ENCODE results near the gene NUMBL.
"Not testable (repeated sequence)": the region's sequence is repeated elsewhere in the genome, so short reads cannot be mapped to it uniquely, and the experiment has no call there.

Gene NUMBL

DNA sequence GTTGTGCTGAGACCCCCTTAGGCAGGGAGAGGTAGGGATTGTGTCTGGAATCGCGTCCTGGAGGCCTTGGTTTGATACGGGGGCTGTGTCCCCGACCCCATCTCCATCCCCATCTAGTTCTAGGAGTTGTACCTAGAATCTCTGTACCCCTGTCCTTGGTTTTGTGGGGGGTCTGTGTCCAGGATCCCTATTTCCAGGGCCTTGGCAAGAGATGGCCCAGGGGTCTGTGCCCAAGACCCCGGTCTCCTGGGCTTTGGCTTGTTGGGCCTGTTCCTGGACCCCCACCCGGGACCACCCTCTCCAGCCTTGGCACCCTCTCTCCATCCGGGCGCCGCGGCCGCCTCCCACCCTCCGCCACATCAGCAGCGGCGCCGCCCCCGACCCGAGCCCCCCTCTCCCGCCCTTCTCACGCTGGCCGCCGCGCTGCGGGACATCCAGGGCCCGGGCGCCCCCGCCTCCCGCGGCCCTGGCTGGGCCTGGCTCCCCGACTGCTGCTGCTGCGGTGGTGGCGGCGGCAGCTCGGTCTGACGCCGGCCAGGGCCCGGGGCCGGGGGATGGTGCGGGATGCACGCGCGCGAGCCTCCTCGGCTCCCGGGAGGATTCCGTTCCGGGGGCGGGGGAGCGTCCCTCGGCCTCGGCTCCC, at the start of gene NUMBL:
Gene NUMBL, minus strand, starts transcription at position 602 of the 643 bp plus-strand sequence. Its CDS starts 168 bp downstream, at position 434.
- DNase-seq: no peak

DNA sequence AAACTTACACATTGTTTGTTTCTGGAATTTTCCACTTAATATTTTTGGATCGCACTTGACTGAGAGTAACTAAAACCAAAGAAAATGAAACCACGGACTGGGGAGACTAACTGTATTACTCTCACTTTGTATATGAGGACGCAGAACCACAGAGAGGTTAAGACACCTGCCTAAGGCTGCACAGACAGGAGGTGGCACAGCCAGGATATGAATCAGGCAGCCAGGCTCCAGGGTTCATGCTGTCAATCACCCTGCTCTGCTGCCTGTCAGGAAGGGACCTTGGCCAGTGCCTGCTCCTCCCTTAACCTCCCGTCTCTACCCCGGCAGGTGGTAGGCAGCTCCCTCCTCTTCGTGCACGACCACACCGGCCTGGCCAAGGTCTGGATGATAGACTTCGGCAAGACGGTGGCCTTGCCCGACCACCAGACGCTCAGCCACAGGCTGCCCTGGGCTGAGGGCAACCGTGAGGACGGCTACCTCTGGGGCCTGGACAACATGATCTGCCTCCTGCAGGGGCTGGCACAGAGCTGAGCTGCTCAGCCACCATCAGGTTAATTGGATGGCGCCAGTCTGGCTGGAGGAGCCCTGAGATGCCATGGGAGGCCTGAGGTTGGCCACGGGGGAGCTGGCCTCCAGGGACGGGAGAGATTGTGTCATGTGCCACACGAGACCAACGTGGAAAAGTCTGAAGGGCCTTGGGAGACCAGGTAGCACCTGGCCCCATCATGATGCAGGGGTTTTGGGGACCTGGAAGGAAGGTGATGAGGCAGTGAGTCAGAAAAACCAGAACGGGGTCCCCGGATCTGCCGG, 48.8 kb upstream of the NUMBL start:
- DNase-seq: no peak

DNA sequence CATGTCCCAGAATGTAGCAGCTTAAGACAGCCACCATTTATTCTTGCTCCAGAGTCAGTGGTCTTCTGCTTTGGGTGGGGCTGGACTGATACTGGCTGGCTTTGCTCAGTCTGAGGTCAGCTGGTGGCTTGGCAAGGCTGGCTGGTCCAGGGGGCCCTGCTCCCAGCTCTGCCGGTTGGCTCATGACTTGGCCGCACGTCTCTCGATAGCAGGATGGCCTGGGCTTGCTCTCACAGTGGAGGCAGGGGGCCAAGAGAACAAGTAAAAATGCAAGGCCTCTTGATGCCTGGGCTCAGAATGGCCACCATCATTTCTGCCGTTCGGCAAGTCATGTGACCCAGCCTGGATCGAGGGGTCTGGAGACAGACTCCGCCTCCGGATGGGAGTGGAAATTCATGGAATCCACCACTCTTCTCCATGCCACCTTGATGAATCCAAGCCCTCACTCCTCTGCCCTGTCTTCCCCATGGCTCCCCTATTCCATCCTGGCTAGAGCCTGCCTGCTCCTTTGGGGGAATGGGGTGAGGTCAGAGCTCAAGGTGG, 46.7 kb upstream of the NUMBL start:
- no peak for DNase-seq

DNA sequence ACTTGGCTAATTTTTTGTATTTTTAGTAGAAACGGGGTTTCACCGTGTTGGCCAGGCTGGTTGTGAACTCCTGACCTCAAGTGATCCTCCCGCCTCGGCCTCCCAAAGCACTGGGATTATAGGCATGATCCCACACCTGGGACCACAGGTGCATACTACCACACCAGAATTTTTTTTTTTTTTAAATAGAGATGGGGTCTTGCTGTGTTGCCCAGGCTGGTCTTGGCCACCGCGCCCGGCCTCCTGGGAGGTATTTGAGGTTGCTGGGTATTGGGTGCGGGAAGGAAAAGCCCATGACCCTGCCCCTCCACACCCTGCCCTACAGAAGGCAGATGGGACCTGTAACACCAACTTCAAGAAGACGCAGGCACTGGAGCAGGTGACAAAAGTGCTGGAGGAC, 46.2 kb upstream of the NUMBL start:
- DNase-seq: no peak

DNA sequence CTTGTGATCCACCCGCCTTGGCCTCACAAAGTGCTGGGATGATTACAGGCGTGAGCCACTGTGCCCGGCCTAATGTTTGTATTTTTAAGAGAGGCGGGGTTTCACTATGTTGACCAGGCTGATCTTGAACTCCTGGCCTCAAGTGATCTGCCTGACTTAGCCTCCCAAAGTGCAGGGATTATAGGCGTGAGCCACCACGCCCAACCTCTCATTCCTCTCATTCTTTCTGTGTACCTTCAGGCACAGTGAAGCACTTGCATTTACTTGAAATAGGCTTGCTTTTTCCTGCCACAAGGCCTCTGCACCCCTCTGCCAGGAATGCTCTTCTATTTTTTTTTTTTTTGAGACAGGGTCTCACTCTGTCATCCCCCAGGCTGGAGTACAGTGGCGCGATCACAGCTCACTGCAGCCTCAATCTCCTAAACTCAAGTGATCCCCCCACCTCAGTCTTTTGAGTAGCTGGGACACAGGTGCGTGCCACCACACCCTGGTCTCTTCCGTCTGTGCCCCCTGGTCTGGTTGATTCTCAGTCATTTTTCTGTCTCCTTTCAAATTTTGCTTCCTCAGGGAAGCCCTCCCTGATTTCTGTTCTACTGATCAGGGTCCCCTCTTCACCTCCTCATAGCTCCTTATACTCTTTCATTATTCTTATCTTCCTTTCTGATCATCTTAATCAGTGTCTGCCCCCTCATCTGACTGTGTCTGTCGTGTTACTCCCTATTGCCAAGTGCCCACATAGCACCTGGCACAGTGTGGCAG, 44.7 kb upstream of the NUMBL start:
- DNase-seq: no peak

DNA sequence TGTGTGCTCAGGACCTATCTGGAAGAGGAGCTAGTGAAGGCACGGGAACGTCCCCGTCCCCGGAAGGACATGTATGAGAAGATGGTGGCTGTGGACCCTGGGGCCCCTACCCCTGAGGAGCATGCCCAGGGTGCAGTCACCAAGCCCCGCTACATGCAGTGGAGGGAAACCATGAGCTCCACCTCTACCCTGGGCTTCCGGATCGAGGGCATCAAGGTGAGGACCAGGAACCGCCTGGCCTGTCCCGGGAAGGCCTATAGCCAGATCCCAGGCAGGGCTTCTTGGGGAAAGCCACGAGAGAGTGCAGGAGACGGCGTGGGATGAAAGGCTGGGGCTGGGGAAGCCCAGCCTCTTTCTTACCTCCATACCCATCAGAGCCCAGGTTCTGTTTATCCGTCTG, 42.7 kb upstream of the NUMBL start:
- no peak for DNase-seq

DNA sequence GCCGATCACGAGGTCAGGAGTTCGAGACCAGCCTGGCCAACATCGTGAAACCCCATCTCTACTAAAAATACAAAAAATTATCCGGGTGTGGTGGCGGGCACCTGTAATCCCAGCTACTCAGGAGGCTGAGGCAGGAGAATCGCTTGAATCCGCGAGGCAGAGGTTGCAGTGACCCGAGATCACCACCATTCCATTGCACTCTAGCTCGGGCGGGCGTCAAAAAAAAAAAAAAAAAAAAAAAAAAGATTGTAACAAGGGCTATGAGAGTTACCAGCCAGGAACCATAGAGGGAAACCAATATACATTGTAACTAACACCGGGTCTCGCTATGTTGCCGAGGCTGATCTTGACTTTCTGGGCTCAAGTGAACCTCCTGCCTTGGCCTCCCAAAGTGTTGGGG, 41.9 kb upstream of the NUMBL start:
- DNase-seq: not testable (repeated sequence)

DNA sequence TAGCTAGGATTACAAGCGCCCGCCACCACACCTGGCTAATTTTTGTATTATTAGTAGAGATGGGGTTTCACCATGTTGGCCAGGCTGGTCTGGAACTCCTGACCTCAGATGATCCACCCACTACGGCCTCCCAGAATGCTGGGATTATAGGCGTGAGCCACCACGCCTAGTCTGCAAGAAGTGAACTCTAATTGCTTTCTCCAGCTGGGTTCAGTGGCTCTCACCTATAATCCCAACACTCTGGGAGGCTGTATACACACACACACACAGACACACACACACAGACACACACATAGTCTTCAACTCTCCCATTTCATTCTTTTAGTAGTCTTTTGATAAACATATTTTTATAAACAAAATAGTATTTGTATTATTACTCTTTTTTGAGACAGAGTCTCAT, 39.6 kb upstream of the NUMBL start:
- not testable (repeated sequence) for DNase-seq

DNA sequence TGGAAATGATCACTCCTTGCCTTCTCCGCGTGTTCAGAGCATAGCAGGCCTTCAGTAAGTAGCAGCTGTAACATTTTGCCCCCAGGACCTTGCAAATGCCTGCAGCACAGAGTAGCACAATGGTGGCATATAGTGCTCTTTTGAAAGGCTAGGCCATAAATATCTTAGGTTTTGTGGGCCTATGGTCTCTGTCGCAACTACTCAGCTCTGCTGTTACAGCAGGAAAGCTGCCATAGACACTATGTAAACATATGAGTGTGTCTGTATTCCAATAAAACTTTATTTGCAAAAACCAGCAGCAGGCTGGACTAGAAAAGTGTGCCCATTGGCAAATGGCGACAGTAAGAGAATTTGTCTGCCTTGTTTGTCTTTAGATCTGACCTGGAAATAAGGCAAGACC, 35.8 kb upstream of the NUMBL start:
- no peak for DNase-seq

DNA sequence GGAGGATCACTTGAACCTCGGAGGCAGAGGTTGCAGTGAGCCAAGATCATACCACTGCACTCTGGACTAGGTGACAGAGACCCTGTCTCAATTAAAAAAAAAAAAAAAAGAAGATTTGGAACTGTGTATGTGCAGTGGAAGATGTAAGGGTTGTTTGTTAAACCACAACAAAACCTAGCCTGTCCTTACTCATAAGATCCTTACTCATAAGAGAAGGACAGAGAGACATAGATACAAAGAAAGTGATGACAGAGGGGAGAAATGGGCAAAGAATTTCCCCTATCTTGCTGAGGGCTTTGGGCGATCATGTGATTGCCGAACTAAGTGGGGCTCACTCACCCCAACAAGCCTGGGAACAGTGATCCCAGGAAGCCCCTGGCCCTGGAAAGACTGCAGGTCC, 34.4 kb upstream of the NUMBL start:
- DNase-seq: no peak

DNA sequence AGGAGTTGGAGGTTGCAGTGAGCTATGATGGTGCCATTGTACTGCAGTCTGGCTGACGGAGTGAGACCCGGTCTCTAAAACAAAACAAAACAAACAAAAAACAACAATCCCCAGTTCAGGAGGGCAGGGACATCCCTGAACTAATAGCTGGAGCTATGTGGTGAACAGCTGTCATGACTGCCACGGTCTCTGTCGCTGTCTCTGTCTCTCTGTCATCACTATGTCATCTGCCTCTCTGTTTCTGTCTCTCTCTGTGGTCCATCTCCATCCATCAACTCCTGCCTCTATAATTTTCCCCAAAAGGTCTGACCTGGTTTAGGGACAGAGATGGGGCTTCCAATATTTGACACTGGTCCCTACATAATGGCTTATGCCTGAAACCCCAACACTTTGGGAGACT, 33.9 kb upstream of the NUMBL start:
- no peak for DNase-seq

DNA sequence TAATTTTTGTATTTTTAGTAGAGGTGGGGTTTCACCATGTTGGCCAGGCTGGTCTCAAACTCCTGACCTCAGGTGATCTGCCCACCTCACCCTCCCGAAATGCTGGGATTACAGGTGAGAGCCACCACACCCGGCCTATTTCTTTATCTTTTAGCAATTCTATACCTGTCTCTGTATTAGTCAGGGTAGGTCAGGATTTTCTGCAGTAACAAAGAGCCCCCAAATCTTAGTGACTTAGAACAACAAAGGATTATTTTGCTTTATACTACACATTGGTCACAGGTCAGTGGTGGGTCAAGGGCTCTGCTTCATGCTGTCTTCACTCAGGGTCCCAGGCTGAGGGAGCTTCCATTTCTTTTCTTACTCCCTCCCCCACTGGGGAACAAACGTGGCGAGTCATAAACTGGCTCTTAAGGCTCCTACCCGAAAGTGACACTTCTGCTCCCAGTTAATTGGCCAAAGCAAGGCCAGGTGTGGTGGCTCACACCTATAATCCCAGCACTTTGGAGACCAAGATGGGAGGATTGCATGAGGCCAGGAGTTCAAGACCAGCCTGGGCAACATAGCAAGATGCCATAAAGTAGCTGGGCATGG, 33.3 kb upstream of the NUMBL start:
- no peak for DNase-seq

DNA sequence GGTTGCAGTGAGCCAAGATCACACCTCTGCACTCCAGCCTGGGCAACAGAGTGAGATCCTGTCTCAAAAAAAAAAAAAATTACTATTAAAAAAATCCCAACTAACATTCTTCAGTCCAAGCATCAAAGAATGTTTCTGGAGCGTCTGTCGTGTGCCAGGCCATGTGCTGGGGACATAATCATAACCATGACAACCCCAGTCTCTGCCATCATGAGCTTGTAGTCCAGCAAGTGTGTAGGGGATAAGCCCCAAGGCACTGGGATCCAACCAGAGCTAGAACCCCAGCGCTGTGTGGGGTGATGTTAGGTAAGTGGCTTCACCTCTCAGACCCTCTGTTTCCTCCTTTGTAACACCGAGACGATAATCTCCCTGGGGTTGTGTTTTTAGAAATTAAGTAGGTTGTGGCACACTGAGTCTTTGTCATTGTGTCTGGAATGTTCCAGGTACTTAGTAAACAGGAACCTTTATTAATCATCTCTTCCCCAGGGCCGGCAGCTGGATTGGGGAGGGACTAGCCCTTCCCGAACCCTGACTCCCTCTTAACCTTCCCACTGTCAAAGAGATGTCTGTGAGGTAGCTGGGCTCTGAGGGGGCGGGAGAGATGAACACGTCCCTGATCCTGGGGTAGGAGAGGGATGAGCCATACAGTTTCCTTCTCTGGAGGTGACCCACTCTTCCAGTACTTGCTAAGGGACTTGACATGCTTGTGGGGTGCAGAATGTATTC, 31.6 kb upstream of the NUMBL start:
- DNase-seq: no peak

DNA sequence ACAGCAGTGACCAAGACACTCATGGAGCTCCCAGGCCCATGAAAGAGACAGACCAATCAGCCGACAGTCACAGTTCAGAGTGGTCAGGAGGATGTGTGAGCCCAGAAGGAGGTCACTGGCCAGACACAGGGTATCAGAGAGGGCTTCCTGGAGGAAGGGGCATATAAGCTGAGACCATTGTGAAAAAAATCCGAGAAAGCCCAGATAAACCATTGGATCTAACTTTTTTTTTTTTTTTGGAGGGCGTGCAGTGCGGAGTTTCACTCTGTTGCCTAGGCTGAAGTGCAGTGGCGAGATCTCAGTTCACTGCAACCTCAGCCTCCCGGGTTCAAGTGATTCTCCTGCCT, 30.7 kb upstream of the NUMBL start:
- no peak for DNase-seq

DNA sequence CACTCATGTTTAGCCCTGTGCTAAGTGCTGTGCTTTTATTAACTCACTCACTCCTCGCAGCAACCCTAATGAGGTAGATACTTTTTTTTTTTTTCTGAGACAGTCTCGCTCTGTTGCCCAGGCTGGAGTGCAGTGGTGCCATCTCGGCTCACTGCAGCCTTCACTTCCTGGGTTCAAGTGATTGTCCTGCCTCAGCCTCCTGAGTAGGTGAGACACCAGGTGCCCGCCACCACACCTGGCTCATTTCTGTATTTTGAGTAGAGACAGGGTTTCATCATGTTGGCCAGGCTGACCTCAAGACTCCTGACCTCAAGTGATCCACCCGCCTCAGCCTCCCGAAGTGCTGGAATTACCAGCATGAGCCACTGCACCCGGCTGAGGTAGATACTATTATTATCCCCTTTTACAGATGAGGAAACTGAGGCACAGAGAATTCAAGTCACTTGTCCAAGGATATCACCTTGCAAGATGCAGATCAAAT, 29.0 kb upstream of the NUMBL start:
- no peak for DNase-seq

DNA sequence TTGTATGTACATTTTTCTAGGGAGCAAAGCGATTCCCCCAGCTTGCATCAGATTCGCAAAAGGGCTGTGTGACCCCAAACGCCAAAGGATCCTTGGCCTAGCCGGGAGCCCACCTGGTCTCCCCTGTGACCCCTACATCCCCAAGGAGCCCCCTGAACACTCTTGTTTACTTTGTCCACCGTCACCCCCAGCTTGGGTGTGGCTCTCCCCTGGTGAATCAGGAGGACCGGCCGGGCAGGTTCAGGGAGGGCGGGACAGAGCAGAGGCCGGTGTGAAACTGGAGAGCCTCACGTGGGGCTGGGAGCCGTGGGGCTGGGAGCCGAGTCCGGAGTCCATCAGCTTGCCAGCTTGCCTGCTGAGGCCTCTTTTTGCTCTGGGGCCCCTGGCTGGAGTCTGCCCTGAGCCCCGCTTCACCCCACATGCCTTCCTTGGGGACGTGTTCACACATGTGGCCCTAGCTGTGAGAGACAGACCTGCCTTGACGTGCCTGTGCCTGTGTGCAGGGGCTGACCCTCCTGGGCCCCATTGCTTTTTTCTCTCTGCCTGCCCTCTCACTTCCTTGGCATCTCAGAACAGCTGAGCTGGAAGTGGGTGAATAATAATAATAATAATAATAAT, 28.4 kb upstream of the NUMBL start:
- DNase-seq: no peak

DNA sequence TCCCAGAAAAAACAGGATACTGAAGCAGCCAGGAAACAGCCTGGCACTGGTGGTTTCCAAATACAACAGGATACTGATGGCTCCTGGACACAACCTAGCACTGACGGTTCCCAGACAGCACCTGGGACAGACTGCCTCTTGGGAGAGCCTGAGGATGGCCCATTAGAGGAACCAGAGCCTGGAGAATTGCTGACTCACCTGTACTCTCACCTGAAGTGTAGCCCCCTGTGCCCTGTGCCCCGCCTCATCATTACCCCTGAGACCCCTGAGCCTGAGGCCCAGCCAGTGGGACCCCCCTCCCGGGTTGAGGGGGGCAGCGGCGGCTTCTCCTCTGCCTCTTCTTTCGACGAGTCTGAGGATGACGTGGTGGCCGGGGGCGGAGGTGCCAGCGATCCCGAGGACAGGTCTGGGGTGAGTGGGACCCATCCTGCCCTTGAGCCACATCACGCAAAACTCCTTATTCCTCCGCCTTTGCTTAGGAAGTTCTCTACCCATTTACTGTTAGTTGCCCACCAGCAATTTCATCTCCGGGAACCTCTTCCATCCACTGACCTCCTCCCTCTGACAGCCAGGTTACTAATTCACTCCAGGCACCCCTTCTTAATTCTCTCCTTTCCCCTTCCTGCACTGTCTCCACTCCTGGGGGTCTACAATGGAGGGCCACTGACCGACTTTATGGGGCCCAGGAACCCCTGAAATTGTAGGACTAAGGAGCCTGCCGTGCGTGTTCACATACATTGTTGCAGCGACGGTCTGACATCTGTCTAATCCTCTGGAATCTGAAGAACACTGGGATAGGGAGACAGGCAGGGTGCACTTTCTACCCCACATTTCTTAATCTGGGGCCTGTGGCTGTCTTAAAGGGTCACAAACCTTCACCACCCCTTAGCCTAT, 27.7 kb upstream of the NUMBL start:
- no peak for DNase-seq

DNA sequence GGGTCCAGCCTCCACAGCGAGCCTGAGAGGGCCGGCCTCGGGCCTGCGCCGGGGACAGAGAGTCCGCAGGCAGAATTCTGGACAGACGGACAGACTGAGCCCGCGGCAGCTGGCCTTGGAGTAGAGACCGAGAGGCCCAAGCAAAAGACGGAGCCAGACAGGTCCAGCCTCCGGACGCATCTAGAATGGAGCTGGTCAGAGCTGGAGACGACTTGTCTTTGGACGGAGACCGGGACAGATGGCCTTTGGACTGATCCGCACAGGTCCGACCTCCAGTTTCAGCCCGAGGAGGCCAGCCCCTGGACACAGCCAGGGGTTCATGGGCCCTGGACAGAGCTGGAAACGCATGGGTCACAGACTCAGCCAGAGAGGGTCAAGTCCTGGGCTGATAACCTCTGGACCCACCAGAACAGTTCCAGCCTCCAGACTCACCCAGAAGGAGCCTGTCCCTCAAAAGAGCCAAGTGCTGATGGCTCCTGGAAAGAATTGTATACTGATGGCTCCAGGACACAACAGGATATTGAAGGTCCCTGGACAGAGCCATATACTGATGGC, 27.0 kb upstream of the NUMBL start:
- no peak for DNase-seq

DNA sequence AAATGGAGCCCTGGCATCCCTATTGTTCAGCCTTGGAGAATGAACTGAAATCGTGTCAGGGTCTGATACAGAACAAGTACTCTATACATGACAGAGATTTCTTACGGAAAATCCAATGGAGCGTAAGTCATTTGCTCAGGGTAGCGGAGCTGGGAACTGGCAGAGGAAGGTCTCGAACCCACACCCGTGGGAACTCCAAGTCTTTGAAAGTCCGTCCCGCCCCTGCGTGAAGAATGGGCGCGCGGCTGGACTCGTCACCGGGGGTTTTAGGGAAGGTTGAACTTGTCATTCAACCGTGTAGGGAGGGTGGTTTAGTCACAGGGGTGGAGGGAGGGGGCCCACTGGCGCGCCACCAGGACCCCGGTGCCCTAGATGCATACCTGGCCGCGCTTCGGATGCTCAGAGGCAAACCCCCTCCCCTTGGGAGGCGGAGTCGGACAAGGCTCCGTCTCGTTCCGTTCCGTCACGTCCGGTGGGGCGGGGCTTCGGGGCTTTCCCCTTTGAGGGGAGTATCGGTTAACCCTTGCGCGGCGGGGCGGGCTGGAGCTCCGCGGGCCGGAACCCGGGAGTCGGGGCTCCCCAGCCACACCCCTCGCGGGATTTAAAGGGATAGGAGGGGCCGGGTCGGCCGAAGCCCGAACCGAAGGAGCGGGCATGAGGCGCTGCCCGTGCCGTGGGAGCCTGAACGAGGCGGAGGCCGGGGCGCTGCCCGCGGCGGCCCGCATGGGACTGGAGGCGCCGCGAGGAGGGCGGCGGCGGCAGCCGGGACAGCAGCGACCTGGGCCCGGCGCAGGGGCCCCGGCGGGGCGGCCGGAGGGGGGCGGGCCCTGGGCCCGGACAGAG, 26.3 kb upstream of the NUMBL start, which contains the start of the genes COQ8B and ITPKC:
Gene COQ8B, minus strand, starts transcription at position 405 of the 843 bp plus-strand sequence. CDS start 2,254 bp downstream, outside the sequence.
Gene ITPKC, plus strand, starts transcription at position 631 of the 843 bp plus-strand sequence. Its CDS starts 24 bp downstream, at position 655.
- DNase-seq: peak; percentile 100

All from activated effector memory CD4-positive, alpha-beta T cell treated with anti-CD3 and anti-CD28 coated beads, Interleukin-2, amount 50 U/mL, for 16 hours (primary cell).